Effector CD8-positive, alpha-beta T cell (primary cell): ENCODE data around the gene CDKN1C.

Experiments used
- DNase-seq: peaks from one replicate; lab custom pipeline; 2025; lab: John Stamatoyannopoulos, UW

CDKN1C gene

DNA sequence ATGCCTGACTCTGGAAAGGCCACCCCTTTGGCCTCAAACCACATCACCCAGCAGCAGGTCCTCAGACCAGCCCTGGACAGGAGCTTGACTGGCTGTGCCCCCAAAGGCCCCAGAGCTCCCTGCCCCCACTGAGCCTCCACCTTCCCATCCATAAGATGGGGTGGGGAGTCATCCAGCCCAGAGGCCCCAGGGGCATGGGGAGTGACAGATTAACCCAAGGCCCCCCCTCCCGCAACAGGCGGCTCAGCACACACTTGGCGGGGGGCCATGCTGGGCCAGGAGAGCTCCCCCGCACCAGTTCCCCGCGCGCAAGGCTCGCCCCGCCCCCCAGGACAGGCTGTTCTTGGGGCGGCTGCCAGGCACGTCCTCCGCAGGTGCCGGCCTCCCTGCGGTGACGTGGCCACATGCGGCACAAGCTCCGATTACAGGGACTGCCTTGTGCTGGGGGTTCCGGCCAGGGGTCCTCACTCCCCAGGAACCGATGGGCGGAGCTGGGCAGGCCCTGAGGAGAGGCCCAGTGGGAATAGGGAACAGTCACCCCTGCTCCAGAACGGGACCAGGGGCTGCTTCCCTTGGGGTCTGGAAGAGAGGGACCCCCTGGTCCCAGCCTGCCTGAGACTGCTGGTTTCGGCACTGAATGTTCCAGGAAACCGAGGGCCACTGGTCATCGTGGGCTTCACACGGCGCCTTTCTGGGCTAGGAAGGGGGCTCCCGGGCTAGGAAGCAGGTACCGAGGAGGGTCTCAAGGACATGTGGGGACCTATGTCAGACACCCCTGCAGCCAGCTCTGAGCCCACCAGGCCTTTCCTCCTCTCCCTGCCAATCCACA, 5.1 kb upstream of the CDKN1C start:
- DNase-seq: no peak

DNA sequence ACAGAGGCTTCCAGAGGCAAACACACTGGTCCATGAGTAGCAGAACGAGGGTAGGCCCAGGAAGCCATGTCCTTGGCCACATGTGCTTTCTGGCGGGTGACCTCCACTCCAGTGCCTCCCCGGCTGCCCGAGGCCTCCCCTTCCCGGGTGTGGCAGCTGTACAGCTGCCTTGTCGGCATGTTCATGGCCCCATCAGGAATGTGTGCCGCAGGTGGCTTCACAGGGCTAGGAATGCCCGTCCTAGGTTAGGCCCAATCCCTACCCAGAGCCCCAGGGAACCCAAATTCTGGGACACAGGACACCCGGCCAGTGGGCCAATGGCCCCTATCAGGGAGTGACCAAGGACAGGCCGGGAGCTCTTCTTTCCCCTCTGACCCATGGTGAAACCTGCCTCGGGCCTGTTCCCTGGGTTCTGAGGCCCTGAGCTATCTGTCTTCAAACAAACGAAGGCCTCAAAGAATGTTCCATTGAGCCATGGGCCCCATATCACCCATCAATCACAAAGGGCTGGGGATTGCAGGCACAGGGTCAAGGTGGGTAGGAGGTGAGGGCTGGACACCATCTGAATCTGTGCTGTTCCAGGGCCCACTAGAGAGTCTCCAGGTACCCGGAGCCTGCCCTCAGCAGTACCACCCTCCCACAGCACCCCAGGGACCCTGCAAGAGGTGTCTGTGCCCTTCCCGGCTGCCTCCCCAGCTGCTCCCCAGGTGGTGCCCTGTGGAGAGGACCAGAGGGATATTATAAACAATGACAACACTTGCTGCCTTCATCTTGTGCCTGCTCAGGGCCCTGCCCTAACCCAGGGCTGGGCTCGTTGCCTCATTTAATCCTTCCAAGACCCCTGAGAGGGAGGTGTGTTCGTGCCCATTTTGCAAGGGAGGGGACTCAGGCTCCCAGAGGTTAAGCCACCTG, 4.0 kb upstream of the CDKN1C start:
- DNase-seq: no peak

DNA sequence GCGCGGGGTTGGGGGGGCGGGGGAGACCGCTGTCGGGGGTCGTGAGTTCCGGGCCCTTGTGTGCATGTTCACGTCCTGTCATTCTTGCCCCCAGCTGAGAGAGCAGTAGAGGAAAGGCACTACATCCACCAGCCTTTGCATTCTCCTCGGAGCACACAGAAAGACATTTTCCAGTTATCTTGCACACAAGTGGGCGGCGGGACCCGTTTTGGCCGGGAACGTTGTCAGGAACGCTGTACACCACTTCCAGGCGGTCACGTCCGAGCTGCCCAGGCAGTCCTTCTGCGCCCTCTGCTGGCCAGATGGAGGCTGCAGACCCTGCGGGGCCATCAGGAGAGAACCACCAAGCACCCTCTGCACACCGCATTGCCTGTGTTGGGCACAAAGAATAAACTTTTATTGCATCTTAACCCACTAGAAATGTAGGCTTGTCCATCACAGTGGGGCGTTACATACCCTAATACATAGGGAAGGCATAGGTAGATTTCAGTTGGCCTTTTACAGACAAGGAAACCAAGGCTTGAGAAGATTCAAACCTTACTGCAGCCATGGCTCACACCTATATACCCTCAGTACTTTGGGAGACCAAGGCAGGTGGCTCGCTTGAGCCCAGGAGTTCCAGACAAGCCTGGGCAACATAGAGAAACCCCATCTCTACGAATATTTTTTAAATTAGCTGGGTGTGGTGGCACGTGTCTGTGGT, 2.8 kb upstream of the CDKN1C start:
- peak; percentile 76 for DNase-seq

DNA sequence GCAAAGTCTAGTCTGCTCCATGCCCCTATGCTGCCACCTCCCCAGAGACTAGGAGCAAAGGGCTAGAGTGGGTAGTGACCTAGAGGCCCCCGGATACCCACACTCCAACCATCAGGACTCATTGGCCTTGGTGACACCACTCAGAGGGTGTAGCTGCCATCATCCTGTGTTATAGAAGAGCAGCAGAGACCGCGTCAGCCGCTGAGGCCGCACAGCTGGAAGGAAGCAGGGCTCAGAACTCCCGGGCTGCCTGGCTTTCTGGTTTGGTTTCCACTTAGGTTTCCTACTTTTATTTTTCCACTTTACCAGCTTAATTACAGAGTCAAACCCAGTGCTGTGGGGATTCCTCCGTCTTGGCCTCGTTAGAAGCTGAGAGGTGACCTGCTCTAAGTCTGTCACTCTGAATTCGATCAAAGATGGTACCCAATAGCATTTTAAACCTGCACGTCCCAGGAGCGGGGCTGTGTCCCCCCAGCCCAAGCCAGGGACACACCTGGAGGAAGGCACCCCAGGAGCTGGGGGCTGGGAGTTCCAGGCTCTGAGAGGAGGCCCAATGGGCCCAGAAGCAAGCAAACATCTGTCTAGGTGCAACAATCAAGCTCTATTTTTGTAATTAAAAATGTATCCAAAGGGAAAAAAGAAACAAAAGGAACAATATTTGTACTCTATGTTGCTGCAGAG, 2.1 kb upstream of the CDKN1C start:
- DNase-seq: no peak

GRCh38 chr11:2886936-2887335, 1.4 kb upstream of the CDKN1C start:
- DNase-seq: no peak

GRCh38 chr11:2886191-2886894, 768 bp upstream of the CDKN1C start:
- no peak for DNase-seq

DNA sequence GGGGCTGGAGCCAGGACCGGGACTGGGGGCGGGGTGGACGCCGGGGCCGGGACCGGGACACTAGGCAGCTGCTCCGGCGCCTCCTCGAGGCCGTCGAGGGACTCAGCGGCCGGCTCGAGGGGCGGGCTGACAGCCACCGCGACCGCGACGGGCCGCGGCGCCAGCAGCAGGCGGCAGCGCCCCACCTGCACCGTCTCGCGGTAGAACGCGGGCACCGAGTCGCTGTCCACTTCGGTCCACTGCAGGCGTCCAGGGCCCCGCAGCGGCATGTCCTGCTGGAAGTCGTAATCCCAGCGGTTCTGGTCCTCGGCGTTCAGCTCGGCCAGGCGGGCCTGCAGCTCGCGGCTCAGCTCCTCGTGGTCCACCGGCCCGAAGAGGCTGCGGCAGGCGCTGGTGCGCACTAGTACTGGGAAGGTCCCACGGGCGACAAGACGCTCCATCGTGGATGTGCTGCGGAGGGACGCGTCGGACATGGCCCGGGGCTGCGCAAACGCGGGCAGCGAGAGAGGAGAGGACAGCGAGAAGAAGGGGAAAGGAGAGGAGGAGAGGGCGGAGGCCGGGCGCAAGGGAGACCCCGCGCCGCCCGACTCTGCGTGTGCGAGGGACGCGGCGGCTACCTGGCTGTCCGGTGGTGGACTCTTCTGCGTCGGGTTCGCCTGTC, 428 bp downstream of the CDKN1C start:
- DNase-seq: no peak

GRCh38 chr11:2883979-2884815, 1.4 kb downstream of the CDKN1C start:
- DNase-seq: no peak

GRCh38 chr11:2883640-2883978, 2.0 kb downstream of the CDKN1C start:
- DNase-seq: no peak

GRCh38 chr11:2882396-2883110, 3.0 kb downstream of the CDKN1C start:
- no peak for DNase-seq

DNA sequence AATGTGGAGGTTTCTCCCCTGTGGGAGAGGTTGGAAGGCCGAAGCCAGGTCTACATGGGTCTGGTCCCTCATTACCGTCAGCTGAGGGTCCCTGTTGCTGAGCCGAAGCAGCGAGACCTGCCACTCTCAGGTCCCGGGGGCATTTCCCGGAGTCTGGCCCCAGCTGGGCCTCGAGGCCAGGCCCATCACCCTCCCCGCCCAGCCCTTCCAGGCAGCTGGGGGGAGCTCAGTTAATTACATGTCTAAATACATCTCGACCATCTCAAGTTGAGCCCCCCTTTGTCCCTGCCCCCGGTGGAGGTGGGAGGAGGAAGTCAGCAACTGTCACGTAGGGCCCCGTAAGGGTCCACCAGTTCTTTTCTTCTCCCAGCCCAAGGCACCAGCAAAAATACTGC, 3.6 kb downstream of the CDKN1C start:
- DNase-seq: no peak

- DNase-seq: no peak
These were observed 4.2 kb downstream of the CDKN1C start for GRCh38 chr11:2881076-2881980.

GRCh38 chr11:2880646-2881045, 4.9 kb downstream of the CDKN1C start:
- DNase-seq: no peak

GRCh38 chr11:2878782-2879181, 6.8 kb downstream of the CDKN1C start:
- DNase-seq: no peak

- DNase-seq: no peak
These were observed 8.1 kb downstream of the CDKN1C start for GRCh38 chr11:2877474-2877873.

DNA sequence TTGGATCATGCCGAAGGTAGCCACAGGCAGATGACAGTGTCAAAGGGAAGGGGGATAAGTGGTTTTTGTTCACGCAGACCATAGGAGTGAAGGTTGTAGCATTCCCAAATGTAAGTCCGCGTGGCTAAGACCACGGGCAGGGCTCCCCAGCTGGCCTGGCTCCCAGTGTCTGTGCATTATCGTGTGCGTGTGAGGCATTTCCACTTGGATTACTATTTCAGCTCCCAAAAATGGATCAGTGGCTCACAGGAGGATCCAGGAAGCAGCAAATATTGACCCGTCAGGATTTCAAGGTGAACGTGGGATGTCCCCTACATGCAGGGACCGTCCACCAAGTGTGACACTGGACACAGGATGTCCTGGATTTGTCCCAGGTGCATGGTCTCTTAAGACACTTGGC, 10.6 kb downstream of the CDKN1C start:
- no peak for DNase-seq

- DNase-seq: no peak
These were observed 14.4 kb downstream of the CDKN1C start for GRCh38 chr11:2870969-2871680.
